Neural progenitor cell (in vitro differentiated cells): ENCODE results near the gene TTYH3.

Experiments used
- EZH2 ChIP-seq: fragments of 200-600 bp; sonication (generic); IDR thresholded peaks from 2 replicates; pipeline ENCODE4 v1.6.1; 2017; ENCODE audit warnings: antibody characterized with exemption, mild to moderate bottlenecking, moderate library complexity
- EZH2phosphoT487 ChIP-seq: fragments of 200-600 bp; sonication (generic); IDR thresholded peaks from 2 replicates; pipeline ENCODE4 v1.6.1; 2017; ENCODE audit warnings: antibody characterized with exemption
- TF ChIP-seq, protein P1 (sequence below): fragments of 200-600 bp; sonication (generic); IDR thresholded peaks from 2 replicates; pipeline ENCODE4 v1.5.1; 2017; ENCODE audit warnings: antibody characterized with exemption, mild to moderate bottlenecking

DNA sequence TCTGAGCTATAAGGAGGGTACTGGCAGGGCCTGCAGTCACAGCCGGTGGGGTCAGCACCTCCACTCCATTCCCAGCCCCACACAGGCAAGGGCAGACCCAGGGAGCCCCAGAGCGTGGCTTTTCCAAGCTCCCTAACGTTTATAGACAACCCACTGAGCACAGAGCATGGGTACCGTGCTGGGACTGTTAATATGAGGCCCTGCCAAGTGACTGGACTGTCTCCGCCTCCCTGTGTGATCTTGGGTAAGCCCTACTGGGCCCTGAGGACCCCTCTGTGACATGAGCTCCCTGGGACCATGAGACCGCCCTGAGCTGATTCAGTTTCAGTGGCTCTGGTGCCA lies 12.4 kb downstream of the TTYH3 start:
- TF ChIP-seq EZH2phosphoT487 (no peak), EZH2 (no peak)
- TF ChIP-seq, protein P1, sequence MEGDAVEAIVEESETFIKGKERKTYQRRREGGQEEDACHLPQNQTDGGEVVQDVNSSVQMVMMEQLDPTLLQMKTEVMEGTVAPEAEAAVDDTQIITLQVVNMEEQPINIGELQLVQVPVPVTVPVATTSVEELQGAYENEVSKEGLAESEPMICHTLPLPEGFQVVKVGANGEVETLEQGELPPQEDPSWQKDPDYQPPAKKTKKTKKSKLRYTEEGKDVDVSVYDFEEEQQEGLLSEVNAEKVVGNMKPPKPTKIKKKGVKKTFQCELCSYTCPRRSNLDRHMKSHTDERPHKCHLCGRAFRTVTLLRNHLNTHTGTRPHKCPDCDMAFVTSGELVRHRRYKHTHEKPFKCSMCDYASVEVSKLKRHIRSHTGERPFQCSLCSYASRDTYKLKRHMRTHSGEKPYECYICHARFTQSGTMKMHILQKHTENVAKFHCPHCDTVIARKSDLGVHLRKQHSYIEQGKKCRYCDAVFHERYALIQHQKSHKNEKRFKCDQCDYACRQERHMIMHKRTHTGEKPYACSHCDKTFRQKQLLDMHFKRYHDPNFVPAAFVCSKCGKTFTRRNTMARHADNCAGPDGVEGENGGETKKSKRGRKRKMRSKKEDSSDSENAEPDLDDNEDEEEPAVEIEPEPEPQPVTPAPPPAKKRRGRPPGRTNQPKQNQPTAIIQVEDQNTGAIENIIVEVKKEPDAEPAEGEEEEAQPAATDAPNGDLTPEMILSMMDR = no peak
